Astrocyte (in vitro differentiated cells and primary cell): Measurements from ENCODE around the gene SLIT3. TPM values are rescaled to one million over a fixed set of nuclear protein-coding genes. Genes with fewer than 3 reads are reported as not detected.
A peak's percentile ranks its signal among the peaks of the same experiment; 100 is the strongest.

Source experiments
- DNase-seq: peaks from one replicate; pipeline ENCODE4 v3.0.0-alpha.2; 2010; ENCODE audit warnings: low read depth
- FAIRE-seq: peaks from 2 replicates; lab custom pipeline; 2011; peaks lifted over from hg19 to GRCh38; lab: Jason Lieb, UNC
- H2AFZ ChIP-seq: 2 replicates; pipeline ENCODE4 v1.6.0; 2012; ENCODE audit warnings: low read depth, low read length, inconsistent platforms
- H3K27ac ChIP-seq: 2 replicates; pipeline ENCODE4 v1.5.1; 2011; ENCODE audit warnings: low read depth, low read length, inconsistent platforms
- H3K27me3 ChIP-seq: 2 replicates; pipeline ENCODE4 v1.6.0; 2011; ENCODE audit warnings: low read length, inconsistent platforms; ENCODE audit not compliant: insufficient read depth
- H3K36me3 ChIP-seq: 2 replicates; pipeline ENCODE4 v1.5.1; 2011; ENCODE audit warnings: low read length, inconsistent platforms; ENCODE audit not compliant: insufficient read depth
- H3K4me1 ChIP-seq: 2 replicates; pipeline ENCODE4 v1.5.1; 2011; ENCODE audit warnings: low read length, inconsistent platforms; ENCODE audit not compliant: insufficient read depth
- H3K4me2 ChIP-seq: 2 replicates; pipeline ENCODE4 v1.6.0; 2012; ENCODE audit warnings: low read length, inconsistent platforms
- H3K4me3 ChIP-seq: 2 replicates; pipeline ENCODE4 v1.5.1; 2011; ENCODE audit warnings: low read depth, mild to moderate bottlenecking, low read length, inconsistent platforms; ENCODE audit not compliant: insufficient read depth
- H3K79me2 ChIP-seq: 2 replicates; pipeline ENCODE4 v1.6.0; 2012; ENCODE audit warnings: mild to moderate bottlenecking, low read length, inconsistent platforms; ENCODE audit not compliant: insufficient read depth
- H3K9ac ChIP-seq: 2 replicates; pipeline ENCODE4 v1.6.0; 2012; ENCODE audit warnings: mild to moderate bottlenecking, low read length, inconsistent platforms
- H3K9me3 ChIP-seq: 2 replicates; pipeline ENCODE4 v1.5.1; 2012; ENCODE audit warnings: low read depth, mild to moderate bottlenecking, low read length, inconsistent platforms; ENCODE audit not compliant: insufficient read depth
- H4K20me1 ChIP-seq: 2 replicates; pipeline ENCODE4 v1.6.0; 2012; ENCODE audit warnings: low read length, inconsistent platforms; ENCODE audit not compliant: insufficient read depth
- H3K27ac Mint-ChIP-seq: one replicate; pipeline ENCODE4 v1.8.0; 2021; ENCODE audit warnings: mild to moderate bottlenecking, mixed read lengths; ENCODE audit not compliant: unreplicated experiment
- H3K27me3 Mint-ChIP-seq: one replicate; pipeline ENCODE4 v1.8.0; 2021; ENCODE audit warnings: low read depth, mixed read lengths; ENCODE audit not compliant: unreplicated experiment
- H3K36me3 Mint-ChIP-seq: one replicate; pipeline ENCODE4 v1.8.0; 2021; ENCODE audit warnings: low read depth, mixed read lengths; ENCODE audit not compliant: unreplicated experiment
- H3K4me1 Mint-ChIP-seq: one replicate; pipeline ENCODE4 v1.8.0; 2021; ENCODE audit warnings: low read depth, mixed read lengths; ENCODE audit not compliant: unreplicated experiment
- H3K4me3 Mint-ChIP-seq: one replicate; pipeline ENCODE4 v1.8.0; 2021; ENCODE audit warnings: mild to moderate bottlenecking, moderate library complexity, mixed read lengths; ENCODE audit not compliant: unreplicated experiment
- H3K9me3 Mint-ChIP-seq: one replicate; pipeline ENCODE4 v1.8.0; 2021; ENCODE audit warnings: mild to moderate bottlenecking, mixed read lengths; ENCODE audit not compliant: unreplicated experiment
- EZH2 ChIP-seq: IDR thresholded peaks from 2 replicates; pipeline ENCODE4 v1.6.1; 2012; ENCODE audit warnings: mild to moderate bottlenecking, low read length, inconsistent platforms; ENCODE audit not compliant: insufficient read depth
- total RNA-seq: library from RNA; stranded (reverse); gene quantifications from 2 replicates; pipeline ENCODE4 v1.2.1, GENCODE V29; 2021
- TF ChIP-seq, protein P1 (sequence below): IDR thresholded peaks from 2 replicates; pipeline ENCODE4 v1.5.1; 2011; ENCODE audit warnings: low read depth, mild to moderate bottlenecking, inconsistent platforms, low read length, moderate library complexity; ENCODE audit not compliant: insufficient read depth

Gene SLIT3
- total RNA-seq, 1 donor from 2014 or later: 20.7 TPM

DNA sequence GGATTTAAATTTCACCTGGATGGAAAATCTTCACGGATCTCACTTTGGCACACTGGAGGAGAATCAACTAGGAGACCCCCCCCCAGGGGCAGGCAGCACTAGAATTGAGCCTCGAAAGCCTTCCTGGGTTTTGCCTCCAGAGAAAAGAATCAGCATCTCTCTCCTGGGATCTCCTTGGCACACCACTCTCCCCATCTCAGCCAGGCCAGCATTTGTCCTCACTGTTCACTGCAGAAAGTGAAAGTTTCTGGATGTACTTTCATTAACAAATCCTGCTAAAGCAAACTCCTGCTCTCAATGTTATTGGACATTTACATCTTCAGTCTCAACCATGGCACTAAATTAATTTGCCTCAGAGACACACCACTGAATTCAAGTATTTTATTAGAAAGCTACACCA is 312.2 kb downstream of the SLIT3 start:
- no peak for TF ChIP-seq EZH2
- TF ChIP-seq, protein P1, sequence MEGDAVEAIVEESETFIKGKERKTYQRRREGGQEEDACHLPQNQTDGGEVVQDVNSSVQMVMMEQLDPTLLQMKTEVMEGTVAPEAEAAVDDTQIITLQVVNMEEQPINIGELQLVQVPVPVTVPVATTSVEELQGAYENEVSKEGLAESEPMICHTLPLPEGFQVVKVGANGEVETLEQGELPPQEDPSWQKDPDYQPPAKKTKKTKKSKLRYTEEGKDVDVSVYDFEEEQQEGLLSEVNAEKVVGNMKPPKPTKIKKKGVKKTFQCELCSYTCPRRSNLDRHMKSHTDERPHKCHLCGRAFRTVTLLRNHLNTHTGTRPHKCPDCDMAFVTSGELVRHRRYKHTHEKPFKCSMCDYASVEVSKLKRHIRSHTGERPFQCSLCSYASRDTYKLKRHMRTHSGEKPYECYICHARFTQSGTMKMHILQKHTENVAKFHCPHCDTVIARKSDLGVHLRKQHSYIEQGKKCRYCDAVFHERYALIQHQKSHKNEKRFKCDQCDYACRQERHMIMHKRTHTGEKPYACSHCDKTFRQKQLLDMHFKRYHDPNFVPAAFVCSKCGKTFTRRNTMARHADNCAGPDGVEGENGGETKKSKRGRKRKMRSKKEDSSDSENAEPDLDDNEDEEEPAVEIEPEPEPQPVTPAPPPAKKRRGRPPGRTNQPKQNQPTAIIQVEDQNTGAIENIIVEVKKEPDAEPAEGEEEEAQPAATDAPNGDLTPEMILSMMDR: no peak
- no peak for DNase-seq
- peaks cover 5% of the 10 kb centered on the region for H3K27me3 ChIP-seq
- no peak overlapping the region for H3K27ac ChIP-seq
- Mint-ChIP-seq H3K27ac (no peak overlapping the region), H3K4me3 (no peak overlapping the region), H3K36me3 (peaks cover 2% of the 10 kb centered on the region), H3K27me3 (peaks cover 24% of the 10 kb centered on the region), H3K9me3 (no peaks in the 10 kb centered on the region), H3K4me1 (peaks cover 16% of the 10 kb centered on the region)
- no peak overlapping the region for H2AFZ ChIP-seq
- H3K79me2 ChIP-seq: no peaks in the 10 kb centered on the region
- no peak overlapping the region for H3K4me2 ChIP-seq
- H4K20me1 ChIP-seq: no peaks in the 10 kb centered on the region
- H3K9me3 ChIP-seq: no peaks in the 10 kb centered on the region
- no peak for FAIRE-seq
- peaks cover 8% of the 10 kb centered on the region for H3K4me1 ChIP-seq
- H3K4me3 ChIP-seq: no peak overlapping the region
- H3K9ac ChIP-seq: no peak overlapping the region
- H3K36me3 ChIP-seq: no peaks in the 10 kb centered on the region

DNA sequence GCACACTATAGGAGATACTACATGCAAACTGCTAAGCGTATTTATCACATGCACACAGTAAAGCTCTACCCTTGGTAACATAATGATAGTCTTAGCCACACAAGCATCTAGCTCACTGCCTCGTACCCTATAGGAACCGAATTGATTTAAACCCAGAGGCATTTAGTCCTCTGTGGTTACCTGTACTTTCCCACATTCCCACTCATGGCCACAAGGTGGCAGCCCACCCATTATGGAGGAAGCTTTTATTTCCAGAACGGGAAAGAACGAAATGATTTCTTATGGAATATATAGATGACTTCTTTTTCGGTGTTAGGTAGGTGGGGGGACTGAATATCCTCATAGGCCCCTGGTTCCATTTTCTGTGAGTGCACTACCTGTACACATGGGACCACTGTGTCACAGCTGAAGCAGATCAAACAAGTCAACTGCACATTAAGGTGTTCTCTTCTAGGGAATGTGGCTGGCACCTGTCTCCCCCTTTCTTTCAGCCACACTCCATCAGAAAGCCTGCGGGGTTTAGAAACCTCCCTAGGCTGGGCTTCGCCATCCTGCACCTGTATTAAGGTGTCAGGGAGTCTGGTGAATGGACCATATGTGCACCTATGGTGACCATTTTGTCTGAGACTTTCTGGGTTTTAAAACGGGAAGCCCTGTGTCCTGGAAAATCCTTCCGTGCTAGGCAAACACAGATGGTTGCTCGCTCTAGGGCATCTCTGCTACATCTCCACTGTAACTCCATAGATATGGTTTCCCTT is 313.2 kb downstream of the SLIT3 start:
- Mint-ChIP-seq H3K27me3 (peaks cover 24% of the 10 kb centered on the region), H3K36me3 (peaks cover 2% of the 10 kb centered on the region), H3K27ac (no peak overlapping the region), H3K9me3 (no peaks in the 10 kb centered on the region), H3K4me1 (peaks cover 15% of the 10 kb centered on the region), H3K4me3 (no peak overlapping the region)
- Histone ChIP-seq H3K9me3 (no peaks in the 10 kb centered on the region), H2AFZ (no peak overlapping the region), H4K20me1 (no peaks in the 10 kb centered on the region), H3K4me3 (no peak overlapping the region), H3K27ac (no peak overlapping the region), H3K79me2 (no peaks in the 10 kb centered on the region), H3K9ac (no peak overlapping the region), H3K4me1 (peaks cover 8% of the 10 kb centered on the region), H3K36me3 (no peaks in the 10 kb centered on the region), H3K4me2 (no peak overlapping the region), H3K27me3 (peaks cover 5% of the 10 kb centered on the region)
- FAIRE-seq (peak; percentile 26), DNase-seq (peak; percentile 22)
- no peak for TF ChIP-seq EZH2
- TF ChIP-seq, protein P1: peak; percentile 97

DNA sequence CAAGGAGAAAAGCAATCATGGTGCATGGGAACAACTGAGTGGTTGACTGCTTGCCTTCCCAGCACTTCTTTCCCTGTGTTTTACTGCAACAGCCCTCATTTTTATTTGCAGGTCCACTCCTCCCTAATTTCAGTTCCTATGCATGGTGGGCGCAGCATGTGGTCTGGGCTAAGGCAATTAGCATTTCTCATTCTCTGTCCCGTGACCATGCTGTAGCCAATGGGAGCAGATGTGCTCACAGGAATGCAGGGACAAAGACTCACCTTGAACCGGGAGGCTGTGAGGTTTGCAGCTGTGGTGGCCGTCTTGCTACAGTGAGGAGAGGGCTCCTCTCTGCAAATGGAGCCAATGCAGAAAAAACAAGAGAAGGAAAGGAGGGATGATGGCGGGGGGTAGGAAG is 315.5 kb downstream of the SLIT3 start:
- H3K4me2 ChIP-seq: no peak overlapping the region
- no peaks in the 10 kb centered on the region for H3K9me3 ChIP-seq
- H3K27ac ChIP-seq: no peak overlapping the region
- H3K36me3 ChIP-seq: no peaks in the 10 kb centered on the region
- no peaks in the 10 kb centered on the region for H3K4me1 ChIP-seq
- H4K20me1 ChIP-seq: no peaks in the 10 kb centered on the region
- FAIRE-seq: no peak
- no peak overlapping the region for H2AFZ ChIP-seq
- Mint-ChIP-seq H3K36me3 (peaks cover 2% of the 10 kb centered on the region), H3K27ac (no peak overlapping the region), H3K4me3 (no peak overlapping the region), H3K27me3 (peaks cover 24% of the 10 kb centered on the region), H3K9me3 (no peaks in the 10 kb centered on the region), H3K4me1 (peaks cover 2% of the 10 kb centered on the region)
- no peak overlapping the region for H3K4me3 ChIP-seq
- no peak for DNase-seq
- H3K79me2 ChIP-seq: no peaks in the 10 kb centered on the region
- TF ChIP-seq, protein P1: no peak
- TF ChIP-seq EZH2: no peak
- no peak overlapping the region for H3K9ac ChIP-seq
- H3K27me3 ChIP-seq: peaks cover 5% of the 10 kb centered on the region
